Ishikawa (cell line): ENCODE measurements around the gene HCFC1R1.

Experiments used
- CREB1 ChIP-seq: IDR thresholded peaks from 2 replicates; pipeline ENCODE4 v1.6.1; 2012; ENCODE audit warnings: low read depth
- EP300 ChIP-seq: IDR thresholded peaks from 2 replicates; pipeline ENCODE4 v1.6.1; 2012; ENCODE audit warnings: borderline replicate concordance
- NFIC ChIP-seq: IDR thresholded peaks from 2 replicates; pipeline ENCODE4 v1.6.1; 2012
- RAD21 ChIP-seq: IDR thresholded peaks from 2 replicates; pipeline ENCODE4 v1.6.1; 2012; ENCODE audit warnings: low read depth
- TAF1 ChIP-seq: IDR thresholded peaks from 2 replicates; pipeline ENCODE4 v1.6.1; 2012; ENCODE audit warnings: low read depth, mild to moderate bottlenecking
- TCF12 ChIP-seq: IDR thresholded peaks from 2 replicates; pipeline ENCODE4 v1.6.1; 2012; ENCODE audit warnings: low read depth
- YY1 ChIP-seq: IDR thresholded peaks from 2 replicates; pipeline ENCODE4 v1.6.1; 2012; ENCODE audit warnings: low read depth
- TF ChIP-seq, protein P1 (sequence below): IDR thresholded peaks from 2 replicates; pipeline ENCODE4 v1.6.1; 2012

- TF ChIP-seq TCF12 (no peak), TAF1 (no peak), EP300 (no peak), CREB1 (no peak), YY1 (no peak), NFIC (no peak), RAD21 (no peak)
- TF ChIP-seq, protein P1, sequence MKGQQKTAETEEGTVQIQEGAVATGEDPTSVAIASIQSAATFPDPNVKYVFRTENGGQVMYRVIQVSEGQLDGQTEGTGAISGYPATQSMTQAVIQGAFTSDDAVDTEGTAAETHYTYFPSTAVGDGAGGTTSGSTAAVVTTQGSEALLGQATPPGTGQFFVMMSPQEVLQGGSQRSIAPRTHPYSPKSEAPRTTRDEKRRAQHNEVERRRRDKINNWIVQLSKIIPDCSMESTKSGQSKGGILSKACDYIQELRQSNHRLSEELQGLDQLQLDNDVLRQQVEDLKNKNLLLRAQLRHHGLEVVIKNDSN: no peak
Measured at GRCh38 chr16:3038896-3039295, 15.2 kb upstream of the HCFC1R1 start.
